ENCODE measurements around the gene IL6R. TPM values are rescaled to one million over a fixed set of nuclear protein-coding genes. Genes with fewer than 3 reads are reported as not detected.

The IL6R gene
- polyA plus RNA-seq, 3 donors, result 6.0 to 7.1 (median 6.2) TPM

DNA sequence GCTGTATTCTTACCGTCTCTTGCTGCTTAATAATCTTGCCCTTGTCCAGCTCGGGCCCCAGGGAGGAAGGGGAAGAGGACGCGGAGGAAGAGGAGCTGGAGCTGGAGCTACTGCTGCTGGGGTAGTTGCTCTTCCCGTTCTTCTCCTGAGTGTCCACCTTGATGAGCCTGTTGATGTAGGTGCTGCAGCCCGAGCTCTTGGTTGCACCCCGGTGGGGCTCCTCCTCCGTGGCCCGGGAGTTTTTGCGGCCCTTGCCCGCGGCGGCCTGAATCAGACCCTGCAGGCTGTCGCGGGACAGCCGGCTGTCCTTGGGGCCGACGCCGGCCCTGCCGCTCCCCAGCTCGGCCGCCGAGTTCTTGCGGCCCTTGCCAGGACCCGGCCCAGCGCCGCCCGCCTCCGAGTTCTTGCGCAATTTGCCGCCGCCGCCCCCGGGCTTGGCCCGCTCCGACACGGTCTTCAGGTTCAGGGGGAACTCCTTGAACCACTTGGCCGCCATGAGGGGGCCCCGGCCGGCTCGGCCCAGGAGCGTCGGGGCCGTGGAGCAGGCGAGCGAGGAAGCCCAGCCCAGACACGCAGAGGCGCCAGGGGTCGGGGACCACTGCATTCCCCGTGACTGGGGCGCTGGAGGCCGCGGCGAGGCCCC lies 96.4 kb downstream of the IL6R start:
- no peak for DNase-seq (ENCODE audit: low read depth in 3 of 3, low spot score in 2 of 3)

GRCh38 chr1:154502066-154502743 lies 97.1 kb downstream of the IL6R start, which contains the start of the genes SHE and TDRD10:
TSS of gene SHE (minus strand) at chr1:154502412. CDS start at chr1:154502026, 386 bp downstream.
TSS of gene TDRD10 (plus strand) at chr1:154502219. CDS start at chr1:154506904, 4,685 bp downstream.
- DNase-seq (ENCODE audit: low read depth in 3 of 3, low spot score in 2 of 3), result no peak

DNA sequence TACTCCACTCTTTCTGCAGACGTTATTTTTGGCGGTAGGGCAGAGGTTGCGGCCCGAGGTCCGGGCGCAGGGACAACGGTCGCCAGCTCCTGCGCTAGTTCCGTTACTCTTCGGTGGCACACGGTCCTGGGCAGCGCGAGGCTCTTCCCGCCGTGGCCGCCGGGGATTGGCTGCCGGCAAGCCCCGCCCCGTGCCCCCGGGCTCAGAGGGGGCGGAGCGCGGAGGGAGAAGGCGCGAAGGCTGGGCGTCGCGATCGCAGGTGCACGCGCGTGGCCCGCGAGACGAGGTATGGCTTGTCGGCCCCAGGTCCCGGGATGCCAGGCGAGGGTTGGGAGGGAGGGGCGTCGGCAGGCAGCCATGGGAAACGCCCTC lies 97.6 kb downstream of the IL6R start:
- DNase-seq (ENCODE audit: low read depth in 3 of 3, low spot score in 2 of 3), result no peak

GRCh38 chr1:154503898-154504297 lies 98.8 kb downstream of the IL6R start:
- no peak for DNase-seq (ENCODE audit: low read depth in 3 of 3, low spot score in 2 of 3)

DNA sequence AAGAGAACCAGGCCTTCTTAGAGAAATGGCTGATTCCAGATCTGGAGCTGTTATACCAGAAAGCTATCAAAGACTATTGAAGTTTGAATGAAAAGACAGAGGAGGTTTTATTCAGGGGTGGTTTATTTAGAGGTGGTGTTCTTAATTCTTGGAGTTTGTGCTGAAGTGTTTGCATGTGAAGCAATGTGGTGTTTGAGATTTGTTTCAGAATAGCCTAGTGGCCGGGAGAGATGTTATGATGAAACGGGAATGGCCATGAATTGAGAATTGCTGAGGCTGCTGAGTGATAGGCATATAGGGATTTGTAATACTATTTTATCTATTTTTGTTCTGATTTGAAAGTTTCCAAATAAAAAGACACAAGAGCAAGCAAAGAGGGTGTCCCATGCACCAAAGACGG lies 107.6 kb downstream of the IL6R start:
- no peak for DNase-seq (ENCODE audit: low read depth in 3 of 3, low spot score in 2 of 3)

DNA sequence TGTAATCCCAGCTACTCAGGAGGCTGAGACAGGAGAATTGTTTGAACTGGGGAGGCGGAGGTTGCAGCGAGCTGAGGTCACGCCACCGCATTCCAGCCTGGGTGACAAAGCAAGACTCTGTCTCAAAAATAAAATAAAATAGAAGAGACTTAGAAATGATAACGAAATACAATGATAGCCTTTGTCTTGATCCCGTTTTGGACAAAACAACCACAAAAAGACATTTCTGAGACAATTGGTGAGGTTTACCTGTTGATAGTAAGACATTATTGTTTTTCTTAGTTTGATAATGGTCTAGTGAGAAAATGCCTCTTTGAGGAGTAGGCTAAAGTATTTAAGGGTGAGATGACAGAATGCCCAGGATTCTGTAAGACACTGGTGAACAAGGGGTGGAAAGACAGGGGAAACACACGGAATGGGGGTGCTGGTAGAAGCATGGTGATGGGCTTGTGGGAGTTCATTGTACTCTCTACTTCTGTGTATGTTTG lies 109.0 kb downstream of the IL6R start:
- DNase-seq (ENCODE audit: low read depth in 3 of 3, low spot score in 2 of 3), result no peak

DNA sequence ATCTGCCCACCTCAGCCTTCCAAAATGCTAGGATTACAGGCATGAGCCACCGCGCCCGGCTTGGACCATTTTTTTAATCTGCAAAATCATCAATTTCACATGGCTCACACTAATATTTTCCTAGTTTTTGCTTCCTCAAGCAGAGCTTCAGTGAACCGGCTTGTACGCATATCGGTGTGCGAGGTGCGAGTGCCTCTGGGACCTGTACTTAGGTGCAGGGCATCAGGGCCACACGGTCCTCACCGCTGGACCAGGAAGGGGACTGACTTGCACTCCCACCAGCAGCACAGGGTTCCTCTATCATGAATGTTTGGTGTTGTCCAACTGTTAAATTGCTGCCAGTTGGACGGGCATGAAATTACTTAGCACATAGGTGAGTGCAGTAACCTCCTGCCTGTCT lies 112.5 kb downstream of the IL6R start:
- no peak for DNase-seq (ENCODE audit: low read depth in 3 of 3, low spot score in 2 of 3)

Other genes starting within 250 kb of the IL6R start
- gene TPM3, start 213.2 kb upstream of the IL6R start, polyA plus RNA-seq (ENCODE audit: insufficient read length in 3 of 3), result 100 to 1,000 TPM; 270 to 291 (median 275) TPM
- gene CFAP141, start 199.0 kb upstream of the IL6R start, polyA plus RNA-seq (ENCODE audit: insufficient read length in 3 of 3), result not detected
- 100 to 1,000 TPM; 164 to 178 (median 166) TPM for gene UBAP2L, start 184.4 kb upstream of the IL6R start, polyA plus RNA-seq (ENCODE audit: insufficient read length in 3 of 3)
- gene HAX1, start 132.7 kb upstream of the IL6R start, polyA plus RNA-seq (ENCODE audit: insufficient read length in 3 of 3), result 10 to 100 TPM; 81.7 to 83.6 (median 82.4) TPM
- under 1 TPM in 2 of 3 donors, not detected in 1; 0.07 to 0.18 TPM for gene AQP10, start 84.2 kb upstream of the IL6R start, polyA plus RNA-seq (ENCODE audit: insufficient read length in 3 of 3)
- 10 to 100 TPM; 24.5 to 26.1 (median 24.6) TPM for gene ATP8B2, start 79.8 kb upstream of the IL6R start, polyA plus RNA-seq (ENCODE audit: insufficient read length in 3 of 3)
- 1 to 10 TPM in 2 of 3 donors, under 1 TPM in 1; 0.71 to 1.1 (median 1.0) TPM for gene TDRD10, start 96.9 kb downstream of the IL6R start, polyA plus RNA-seq (ENCODE audit: insufficient read length in 3 of 3)
- 10 to 100 TPM in 2 of 3 donors, 1 to 10 TPM in 1; 9.6 to 11.2 (median 10.6) TPM for gene SHE, start 97.1 kb downstream of the IL6R start, polyA plus RNA-seq (ENCODE audit: insufficient read length in 3 of 3)
- gene UBE2Q1, start 153.3 kb downstream of the IL6R start, polyA plus RNA-seq (ENCODE audit: insufficient read length in 3 of 3), result 100 to 1,000 TPM; 107 to 136 (median 124) TPM
- gene CHRNB2, start 162.4 kb downstream of the IL6R start, polyA plus RNA-seq (ENCODE audit: insufficient read length in 3 of 3), result under 1 TPM; 0.47 to 0.75 (median 0.47) TPM
- 100 to 1,000 TPM; 143 TPM for gene ADAR, start 202.8 kb downstream of the IL6R start, polyA plus RNA-seq (ENCODE audit: insufficient read length in 3 of 3)